ENCODE measurements around the gene PNMA6E.

Gene PNMA6E

DNA sequence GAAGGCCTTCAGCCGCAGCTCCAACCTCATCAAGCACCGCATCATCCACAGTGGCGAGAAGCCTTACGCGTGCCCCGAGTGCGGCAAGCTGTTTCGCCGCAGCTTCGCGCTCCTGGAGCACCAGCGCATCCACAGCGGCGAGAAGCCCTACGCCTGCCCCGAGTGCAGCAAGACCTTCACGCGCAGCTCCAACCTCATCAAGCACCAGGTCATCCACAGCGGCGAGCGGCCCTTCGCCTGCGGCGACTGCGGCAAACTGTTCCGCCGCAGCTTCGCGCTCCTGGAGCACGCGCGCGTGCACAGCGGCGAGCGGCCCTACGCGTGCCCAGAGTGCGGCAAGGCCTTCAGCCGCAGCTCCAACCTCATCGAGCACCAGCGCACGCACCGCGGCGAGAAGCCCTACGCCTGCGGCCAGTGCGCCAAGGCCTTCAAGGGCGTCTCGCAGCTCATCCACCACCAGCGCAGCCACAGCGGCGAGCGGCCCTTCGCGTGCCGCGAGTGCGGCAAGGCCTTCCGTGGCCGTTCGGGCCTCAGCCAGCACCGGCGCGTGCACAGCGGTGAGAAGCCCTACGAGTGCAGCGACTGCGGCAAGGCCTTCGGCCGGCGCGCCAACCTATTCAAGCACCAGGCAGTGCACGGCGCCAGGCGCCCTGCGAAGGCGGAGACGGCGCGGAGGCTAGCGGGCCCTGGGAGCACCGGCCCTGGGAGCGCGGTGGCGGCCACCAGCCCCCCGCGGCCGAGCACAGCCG lies 19.9 kb upstream of the PNMA6E start (continued):
- TF ChIP-seq, protein P1, sequence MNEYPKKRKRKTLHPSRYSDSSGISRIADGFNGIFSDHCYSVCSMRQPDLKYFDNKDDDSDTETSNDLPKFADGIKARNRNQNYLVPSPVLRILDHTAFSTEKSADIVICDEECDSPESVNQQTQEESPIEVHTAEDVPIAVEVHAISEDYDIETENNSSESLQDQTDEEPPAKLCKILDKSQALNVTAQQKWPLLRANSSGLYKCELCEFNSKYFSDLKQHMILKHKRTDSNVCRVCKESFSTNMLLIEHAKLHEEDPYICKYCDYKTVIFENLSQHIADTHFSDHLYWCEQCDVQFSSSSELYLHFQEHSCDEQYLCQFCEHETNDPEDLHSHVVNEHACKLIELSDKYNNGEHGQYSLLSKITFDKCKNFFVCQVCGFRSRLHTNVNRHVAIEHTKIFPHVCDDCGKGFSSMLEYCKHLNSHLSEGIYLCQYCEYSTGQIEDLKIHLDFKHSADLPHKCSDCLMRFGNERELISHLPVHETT (tag by site-specific recombination; IDR thresholded peaks at IDR 0.05) = no peak
- TF ChIP-seq ZNF335 (tag by site-specific recombination; conservative IDR thresholded peaks at IDR 0.05) = no peak
- TF ChIP-seq ZNF677 (tag by site-specific recombination; IDR thresholded peaks at IDR 0.05) = no peak
- TF ChIP-seq GLIS1 (tag by site-specific recombination; IDR thresholded peaks at IDR 0.05) = no peak

DNA sequence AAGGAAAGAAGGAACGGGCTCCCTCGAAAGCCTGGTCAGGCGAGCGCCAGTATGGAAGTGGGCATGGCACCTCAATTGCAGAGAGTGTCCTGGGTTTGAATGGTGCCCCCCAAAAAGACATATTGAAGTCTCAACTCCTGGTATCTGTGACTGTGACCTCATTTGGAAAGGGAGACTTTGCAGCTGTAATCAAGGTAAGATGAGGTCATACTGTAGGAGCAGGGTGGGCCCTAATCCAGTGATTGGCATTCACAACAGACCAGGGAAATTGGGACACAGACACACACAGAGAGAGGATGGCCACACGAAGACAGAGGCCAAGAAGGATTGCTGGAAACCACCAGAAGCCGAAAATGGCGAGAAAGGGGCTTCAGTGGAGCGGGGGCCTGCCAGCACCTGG lies 16.5 kb upstream of the PNMA6E start:
- no peaks in the 10 kb centered on the region for H3K9me3 ChIP-seq (ENCODE audit: control insufficient read depth, insufficient read depth, low read depth, low read length)
- no peaks in the 10 kb centered on the region for H3K36me3 ChIP-seq (ENCODE audit: control insufficient read depth in 2 of 2, insufficient read depth in 1 of 2, low read length in 2 of 2)
- H3K4me1 ChIP-seq (ENCODE audit: control insufficient read depth, insufficient read depth, low read length) = no peaks in the 10 kb centered on the region
- H3K4me3 ChIP-seq (ENCODE audit: low read depth, low read length) = no peak overlapping the region
- ChIA-PET CTCF (interaction anchor here (0.6 to 1.2 kb wide), 4 partner anchors 11 to 90 kb away, joined by 3 read pairs; no protein-coding TSS in a partner anchor), POLR2A (no interaction called here)
- H3K27ac ChIP-seq (ENCODE audit: extremely low read depth, low read depth, low read length) = no peak overlapping the region
- TF ChIP-seq, protein P2, sequence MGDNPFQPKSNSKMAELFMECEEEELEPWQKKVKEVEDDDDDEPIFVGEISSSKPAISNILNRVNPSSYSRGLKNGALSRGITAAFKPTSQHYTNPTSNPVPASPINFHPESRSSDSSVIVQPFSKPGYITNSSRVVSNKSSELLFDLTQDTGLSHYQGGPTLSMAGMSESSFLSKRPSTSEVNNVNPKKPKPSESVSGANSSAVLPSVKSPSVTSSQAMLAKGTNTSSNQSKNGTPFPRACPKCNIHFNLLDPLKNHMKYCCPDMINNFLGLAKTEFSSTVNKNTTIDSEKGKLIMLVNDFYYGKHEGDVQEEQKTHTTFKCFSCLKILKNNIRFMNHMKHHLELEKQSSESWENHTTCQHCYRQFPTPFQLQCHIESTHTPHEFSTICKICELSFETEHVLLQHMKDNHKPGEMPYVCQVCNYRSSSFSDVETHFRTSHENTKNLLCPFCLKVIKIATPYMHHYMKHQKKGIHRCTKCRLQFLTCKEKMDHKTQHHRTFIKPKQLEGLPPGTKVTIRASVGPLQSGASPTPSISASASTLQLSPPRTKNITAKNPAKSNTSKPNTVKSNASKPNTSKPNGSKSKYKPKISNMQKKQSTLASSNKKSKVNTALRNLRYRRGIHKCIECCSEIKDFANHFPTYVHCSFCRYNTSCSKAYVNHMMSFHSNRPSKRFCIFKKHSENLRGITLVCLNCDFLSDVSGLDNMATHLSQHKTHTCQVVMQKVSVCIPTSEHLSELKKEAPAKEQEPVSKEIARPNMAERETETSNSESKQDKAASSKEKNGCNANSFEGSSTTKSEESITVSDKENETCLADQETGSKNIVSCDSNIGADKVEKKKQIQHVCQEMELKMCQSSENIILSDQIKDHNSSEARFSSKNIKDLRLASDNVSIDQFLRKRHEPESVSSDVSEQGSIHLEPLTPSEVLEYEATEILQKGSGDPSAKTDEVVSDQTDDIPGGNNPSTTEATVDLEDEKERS (tag by site-specific recombination; IDR thresholded peaks at IDR 0.05) = no peak
- TF ChIP-seq, protein P3, sequence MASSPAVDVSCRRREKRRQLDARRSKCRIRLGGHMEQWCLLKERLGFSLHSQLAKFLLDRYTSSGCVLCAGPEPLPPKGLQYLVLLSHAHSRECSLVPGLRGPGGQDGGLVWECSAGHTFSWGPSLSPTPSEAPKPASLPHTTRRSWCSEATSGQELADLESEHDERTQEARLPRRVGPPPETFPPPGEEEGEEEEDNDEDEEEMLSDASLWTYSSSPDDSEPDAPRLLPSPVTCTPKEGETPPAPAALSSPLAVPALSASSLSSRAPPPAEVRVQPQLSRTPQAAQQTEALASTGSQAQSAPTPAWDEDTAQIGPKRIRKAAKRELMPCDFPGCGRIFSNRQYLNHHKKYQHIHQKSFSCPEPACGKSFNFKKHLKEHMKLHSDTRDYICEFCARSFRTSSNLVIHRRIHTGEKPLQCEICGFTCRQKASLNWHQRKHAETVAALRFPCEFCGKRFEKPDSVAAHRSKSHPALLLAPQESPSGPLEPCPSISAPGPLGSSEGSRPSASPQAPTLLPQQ (tag by site-specific recombination; IDR thresholded peaks at IDR 0.05) = peak; percentile 64
- TF ChIP-seq ZFP69B (tag by site-specific recombination; IDR thresholded peaks at IDR 0.05) (0 out of 2 replicates have a peak, but pooled peaks have one; percentile 40), ZNF629 (tag by site-specific recombination; IDR thresholded peaks at IDR 0.05) (peak; percentile 58), ZNF660 (tag by site-specific recombination; IDR thresholded peaks at IDR 0.05) (no peak), ZBTB21 (tag by site-specific recombination; IDR thresholded peaks at IDR 0.05) (peak; percentile 76)
- TF ChIP-seq, protein P4, sequence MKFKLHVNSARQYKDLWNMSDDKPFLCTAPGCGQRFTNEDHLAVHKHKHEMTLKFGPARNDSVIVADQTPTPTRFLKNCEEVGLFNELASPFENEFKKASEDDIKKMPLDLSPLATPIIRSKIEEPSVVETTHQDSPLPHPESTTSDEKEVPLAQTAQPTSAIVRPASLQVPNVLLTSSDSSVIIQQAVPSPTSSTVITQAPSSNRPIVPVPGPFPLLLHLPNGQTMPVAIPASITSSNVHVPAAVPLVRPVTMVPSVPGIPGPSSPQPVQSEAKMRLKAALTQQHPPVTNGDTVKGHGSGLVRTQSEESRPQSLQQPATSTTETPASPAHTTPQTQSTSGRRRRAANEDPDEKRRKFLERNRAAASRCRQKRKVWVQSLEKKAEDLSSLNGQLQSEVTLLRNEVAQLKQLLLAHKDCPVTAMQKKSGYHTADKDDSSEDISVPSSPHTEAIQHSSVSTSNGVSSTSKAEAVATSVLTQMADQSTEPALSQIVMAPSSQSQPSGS (tag by site-specific recombination; IDR thresholded peaks at IDR 0.05; ENCODE audit: low read depth) = peak; percentile 77

DNA sequence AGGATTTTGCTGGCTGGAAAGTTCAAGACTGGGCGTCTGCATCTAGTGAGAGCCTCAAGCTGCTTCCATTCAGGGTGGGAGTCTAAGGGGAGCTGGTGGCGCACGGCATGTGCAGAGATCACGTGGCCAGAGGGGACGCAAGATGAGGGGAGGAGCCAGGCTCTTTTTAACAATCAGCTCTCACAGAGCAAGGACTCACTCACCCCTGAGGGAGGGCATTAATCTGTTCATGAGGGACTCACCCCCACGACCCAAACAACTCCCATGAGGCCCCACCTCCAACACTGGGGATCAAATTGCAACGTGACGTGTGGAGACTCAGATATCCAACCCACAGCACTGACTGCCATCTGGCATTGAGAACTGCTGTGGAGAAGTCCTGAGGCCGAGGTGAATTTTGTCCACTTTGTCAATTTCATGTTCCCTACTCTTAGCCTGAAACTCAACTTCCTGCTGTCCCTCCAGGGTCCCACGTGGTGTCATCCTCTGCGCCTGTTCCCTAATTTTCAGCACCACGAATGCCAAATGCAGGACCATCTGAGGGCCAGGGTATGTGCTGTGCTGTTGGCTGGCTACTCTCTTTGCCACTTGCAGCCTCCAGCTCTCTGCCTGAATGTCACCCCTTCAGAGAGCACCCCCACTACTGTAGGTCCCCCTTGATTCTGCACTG lies 15.8 kb upstream of the PNMA6E start:
- POLR2A ChIA-PET = no interaction called here
- CTCF ChIA-PET = interaction anchor here (0.5 to 1.2 kb wide), 4 partner anchors 10 to 88 kb away, joined by 3 to 4 read pairs (median 3); no protein-coding TSS in a partner anchor
- TF ChIP-seq, protein P5, sequence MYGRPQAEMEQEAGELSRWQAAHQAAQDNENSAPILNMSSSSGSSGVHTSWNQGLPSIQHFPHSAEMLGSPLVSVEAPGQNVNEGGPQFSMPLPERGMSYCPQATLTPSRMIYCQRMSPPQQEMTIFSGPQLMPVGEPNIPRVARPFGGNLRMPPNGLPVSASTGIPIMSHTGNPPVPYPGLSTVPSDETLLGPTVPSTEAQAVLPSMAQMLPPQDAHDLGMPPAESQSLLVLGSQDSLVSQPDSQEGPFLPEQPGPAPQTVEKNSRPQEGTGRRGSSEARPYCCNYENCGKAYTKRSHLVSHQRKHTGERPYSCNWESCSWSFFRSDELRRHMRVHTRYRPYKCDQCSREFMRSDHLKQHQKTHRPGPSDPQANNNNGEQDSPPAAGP (tag by site-specific recombination; IDR thresholded peaks at IDR 0.05) = no peak
- TF ChIP-seq GLIS1 (tag by site-specific recombination; IDR thresholded peaks at IDR 0.05) (peak; percentile 29; the same call in 1 of the 2 replicates), EGR2 (tag by site-specific recombination; IDR thresholded peaks at IDR 0.05; ENCODE audit: low read depth) (0 out of 2 replicates have a peak, but pooled peaks have one; percentile 20), ZBTB48 (tag by site-specific recombination; IDR thresholded peaks at IDR 0.05) (no peak), GLIS2 (tag by site-specific recombination; IDR thresholded peaks at IDR 0.05) (0 out of 2 replicates have a peak, but pooled peaks have one; percentile 26)
- TF ChIP-seq, protein P6, sequence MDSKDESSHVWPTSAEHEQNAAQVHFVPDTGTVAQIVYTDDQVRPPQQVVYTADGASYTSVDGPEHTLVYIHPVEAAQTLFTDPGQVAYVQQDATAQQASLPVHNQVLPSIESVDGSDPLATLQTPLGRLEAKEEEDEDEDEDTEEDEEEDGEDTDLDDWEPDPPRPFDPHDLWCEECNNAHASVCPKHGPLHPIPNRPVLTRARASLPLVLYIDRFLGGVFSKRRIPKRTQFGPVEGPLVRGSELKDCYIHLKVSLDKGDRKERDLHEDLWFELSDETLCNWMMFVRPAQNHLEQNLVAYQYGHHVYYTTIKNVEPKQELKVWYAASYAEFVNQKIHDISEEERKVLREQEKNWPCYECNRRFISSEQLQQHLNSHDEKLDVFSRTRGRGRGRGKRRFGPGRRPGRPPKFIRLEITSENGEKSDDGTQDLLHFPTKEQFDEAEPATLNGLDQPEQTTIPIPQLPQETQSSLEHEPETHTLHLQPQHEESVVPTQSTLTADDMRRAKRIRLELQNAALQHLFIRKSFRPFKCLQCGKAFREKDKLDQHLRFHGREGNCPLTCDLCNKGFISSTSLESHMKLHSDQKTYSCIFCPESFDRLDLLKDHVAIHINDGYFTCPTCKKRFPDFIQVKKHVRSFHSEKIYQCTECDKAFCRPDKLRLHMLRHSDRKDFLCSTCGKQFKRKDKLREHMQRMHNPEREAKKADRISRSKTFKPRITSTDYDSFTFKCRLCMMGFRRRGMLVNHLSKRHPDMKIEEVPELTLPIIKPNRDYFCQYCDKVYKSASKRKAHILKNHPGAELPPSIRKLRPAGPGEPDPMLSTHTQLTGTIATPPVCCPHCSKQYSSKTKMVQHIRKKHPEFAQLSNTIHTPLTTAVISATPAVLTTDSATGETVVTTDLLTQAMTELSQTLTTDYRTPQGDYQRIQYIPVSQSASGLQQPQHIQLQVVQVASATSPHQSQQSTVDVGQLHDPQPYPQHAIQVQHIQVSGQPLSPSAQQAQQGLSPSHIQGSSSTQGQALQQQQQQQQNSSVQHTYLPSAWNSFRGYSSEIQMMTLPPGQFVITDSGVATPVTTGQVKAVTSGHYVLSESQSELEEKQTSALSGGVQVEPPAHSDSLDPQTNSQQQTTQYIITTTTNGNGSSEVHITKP (tag by site-specific recombination; IDR thresholded peaks at IDR 0.05) = peak; percentile 68

More for the DNA sequence above, 15.8 kb upstream of the PNMA6E start:
- Histone ChIP-seq H3K4me1 (ENCODE audit: control insufficient read depth, insufficient read depth, low read length) (no peaks in the 10 kb centered on the region), H3K9me3 (ENCODE audit: control insufficient read depth, insufficient read depth, low read depth, low read length) (no peaks in the 10 kb centered on the region), H3K36me3 (ENCODE audit: control insufficient read depth in 2 of 2, insufficient read depth in 1 of 2, low read length in 2 of 2) (no peaks in the 10 kb centered on the region), H3K27ac (ENCODE audit: extremely low read depth, low read depth, low read length) (no peak overlapping the region), H3K4me3 (ENCODE audit: low read depth, low read length) (no peak overlapping the region)

Data from HEK293 (cell line).